T-helper 2 cell treated with Interferon-gamma antibody and Interleukin-4, amounts not matched to agents 5 μg/mL and 100 μg/mL, for 36 hours (primary cell): ENCODE measurements around the gene ZBTB16.
A peak's percentile ranks its signal among the peaks of the same experiment; 100 is the strongest.

Experiments
- DNase-seq: peaks from one replicate; pipeline ENCODE4 v3.0.0; 2021; ENCODE audit warnings: low spot score
- H3K27ac Mint-ChIP-seq: one replicate; pipeline ENCODE4 v1.8.0; 2021; ENCODE audit warnings: mild to moderate bottlenecking, mixed read lengths
- H3K27me3 Mint-ChIP-seq: one replicate; pipeline ENCODE4 v1.8.0; 2021; ENCODE audit warnings: low read depth, mixed read lengths
- H3K36me3 Mint-ChIP-seq: one replicate; pipeline ENCODE4 v1.8.0; 2021; ENCODE audit warnings: low read depth, mixed read lengths
- H3K4me1 Mint-ChIP-seq: one replicate; pipeline ENCODE4 v1.8.0; 2021; ENCODE audit warnings: low read depth, mixed read lengths
- H3K4me3 Mint-ChIP-seq: one replicate; pipeline ENCODE4 v1.8.0; 2022; ENCODE audit warnings: mild to moderate bottlenecking, moderate library complexity, mixed read lengths
- H3K9me3 Mint-ChIP-seq: one replicate; pipeline ENCODE4 v1.8.0; 2021; ENCODE audit warnings: mixed read lengths

The ZBTB16 gene

DNA sequence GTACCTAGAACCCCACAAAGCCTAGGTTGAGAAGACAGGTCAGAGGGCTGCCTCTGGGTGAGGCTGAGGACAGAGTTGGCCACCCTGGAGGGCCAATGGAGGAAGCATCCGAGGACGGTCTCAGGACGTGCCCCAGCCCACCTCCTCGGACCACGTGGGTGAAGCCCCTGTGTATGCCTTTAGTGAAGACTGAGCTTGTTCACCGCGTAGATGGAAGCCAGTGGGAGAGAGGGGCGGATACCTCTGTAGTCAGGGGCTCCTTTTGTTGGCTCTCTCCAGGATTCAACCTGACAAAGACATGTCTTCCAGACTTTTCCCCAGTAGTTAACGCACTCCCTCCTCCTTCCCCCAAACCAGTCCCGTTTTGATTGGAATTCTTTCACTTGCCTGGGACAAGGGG, 110.7 kb downstream of the ZBTB16 start:
- H3K9me3 Mint-ChIP-seq, result no peaks in the 10 kb centered on the region
- peaks cover 8% of the 10 kb centered on the region for H3K36me3 Mint-ChIP-seq
- no peak for DNase-seq
- no peak overlapping the region for H3K4me3 Mint-ChIP-seq
- peaks cover 1% of the 10 kb centered on the region for H3K27me3 Mint-ChIP-seq
- peaks cover 85% of the 10 kb centered on the region for H3K4me1 Mint-ChIP-seq
- H3K27ac Mint-ChIP-seq, result no peak overlapping the region

DNA sequence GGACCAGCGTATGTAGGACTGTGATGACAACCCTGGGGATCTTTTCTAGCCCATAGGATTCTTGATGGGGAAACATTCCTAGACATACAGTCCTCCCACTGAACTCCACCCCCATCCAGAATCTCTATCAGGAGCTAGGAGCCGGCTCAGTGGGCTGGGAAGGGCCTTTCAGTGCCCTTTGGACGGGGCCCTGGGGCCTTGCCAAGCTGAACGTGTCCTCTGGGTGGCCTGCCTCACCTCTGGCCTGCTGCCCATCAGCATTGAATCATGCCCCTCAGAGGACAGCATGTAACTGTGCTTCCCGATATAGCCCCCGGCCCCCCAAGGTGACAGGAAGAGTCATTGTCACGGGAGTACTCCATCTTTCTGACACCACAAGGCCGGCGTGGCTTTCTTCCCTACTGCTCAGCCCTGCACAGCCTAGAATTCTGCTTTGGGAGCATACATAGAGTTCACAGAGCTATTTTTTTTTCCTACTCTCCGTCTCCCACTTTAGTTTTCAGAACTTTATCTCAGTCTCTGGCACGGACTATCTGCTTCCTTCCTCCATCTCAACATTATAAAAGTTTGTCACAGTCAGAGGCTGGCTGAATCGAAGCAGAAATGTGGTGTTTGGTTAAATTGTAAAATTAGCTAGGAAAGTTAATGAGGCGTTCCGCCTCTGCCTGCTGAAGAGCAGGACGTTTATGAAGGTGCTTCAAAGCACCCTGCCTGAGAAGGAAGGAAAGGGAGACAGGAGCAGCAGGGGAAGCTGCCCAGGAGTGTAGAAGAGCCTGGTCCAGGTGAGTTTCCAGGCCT, 111.9 kb downstream of the ZBTB16 start:
- Mint-ChIP-seq H3K9me3 (no peaks in the 10 kb centered on the region), H3K4me1 (peaks cover 80% of the 10 kb centered on the region), H3K36me3 (peaks cover 4% of the 10 kb centered on the region), H3K27ac (peak overlapping the region; percentile 12), H3K4me3 (no peak overlapping the region), H3K27me3 (peaks cover 7% of the 10 kb centered on the region)
- no peak for DNase-seq

DNA sequence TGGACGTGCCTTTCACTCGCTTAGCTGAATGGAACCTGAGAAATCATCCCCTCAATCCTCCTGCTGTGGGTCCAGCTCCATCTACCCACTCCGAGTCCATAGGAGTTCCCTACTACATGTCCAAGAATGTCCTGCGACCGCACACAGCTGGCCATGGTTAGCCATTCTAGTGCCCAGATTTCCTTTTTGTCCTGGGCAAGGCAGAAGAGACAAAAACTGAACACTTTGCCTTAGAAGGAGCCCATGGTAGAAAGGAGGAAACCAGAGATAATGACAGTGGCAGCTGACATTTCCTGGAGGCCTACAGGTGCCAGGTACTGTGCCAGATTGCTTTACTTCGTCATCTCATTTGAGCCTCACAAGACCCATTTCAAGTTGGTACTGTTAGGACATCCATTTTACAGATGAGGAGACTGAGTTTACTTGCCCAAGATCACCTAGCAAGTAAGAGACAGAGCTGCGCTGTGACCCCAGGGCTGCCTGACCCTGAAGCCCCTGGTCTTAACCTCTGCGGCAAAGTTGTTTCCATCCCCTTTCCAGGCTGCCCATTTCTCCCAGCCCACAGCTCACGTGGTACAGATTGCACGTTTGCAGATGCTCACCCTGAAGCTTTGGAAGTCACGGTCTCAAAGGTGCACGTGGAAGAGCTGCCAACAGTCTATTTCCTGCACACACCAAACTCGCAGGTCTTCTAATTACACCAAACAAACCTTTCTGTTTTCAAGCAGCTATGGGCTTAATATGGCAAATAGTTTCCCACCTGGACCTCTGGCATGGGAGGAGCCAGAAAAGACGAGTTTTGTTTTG, 112.7 kb downstream of the ZBTB16 start:
- peaks cover 3% of the 10 kb centered on the region for H3K36me3 Mint-ChIP-seq
- peak overlapping the region; percentile 42 for H3K4me3 Mint-ChIP-seq
- peaks cover 7% of the 10 kb centered on the region for H3K27me3 Mint-ChIP-seq
- peak overlapping the region; percentile 73 for H3K27ac Mint-ChIP-seq
- H3K9me3 Mint-ChIP-seq, result no peaks in the 10 kb centered on the region
- DNase-seq, result no peak
- peaks cover 73% of the 10 kb centered on the region for H3K4me1 Mint-ChIP-seq

DNA sequence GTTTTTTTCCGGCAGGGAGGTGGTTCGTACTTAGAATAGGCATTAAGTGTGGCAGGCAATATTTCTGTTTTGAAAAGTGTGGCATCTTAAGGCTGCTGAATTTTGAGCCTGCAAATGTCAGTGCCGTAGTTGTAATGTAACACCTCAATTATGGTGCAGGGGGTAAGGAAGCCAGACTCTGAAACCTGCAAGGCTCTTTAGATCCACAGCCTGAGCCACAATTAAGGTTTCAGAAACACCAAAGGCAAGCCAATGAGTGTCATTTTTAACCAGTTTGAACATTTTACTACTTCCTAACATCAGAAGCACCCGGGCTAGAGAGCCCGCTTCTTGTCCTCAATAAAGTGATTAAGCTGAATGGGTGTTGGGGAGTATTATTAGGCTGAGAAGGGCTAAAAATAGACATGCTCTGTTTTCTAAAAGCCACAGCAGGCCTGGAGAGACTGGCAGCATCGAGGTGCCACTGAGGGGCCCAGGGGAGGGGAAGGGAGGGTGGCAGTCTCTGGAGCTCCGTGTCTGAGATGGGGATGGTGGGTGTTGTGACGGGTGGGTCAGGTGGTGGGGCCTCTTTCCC, 113.4 kb downstream of the ZBTB16 start:
- Mint-ChIP-seq H3K4me1 (peaks cover 70% of the 10 kb centered on the region), H3K36me3 (peaks cover 3% of the 10 kb centered on the region), H3K27me3 (peaks cover 7% of the 10 kb centered on the region), H3K9me3 (no peaks in the 10 kb centered on the region), H3K4me3 (peak overlapping the region; percentile 41), H3K27ac (peak overlapping the region; percentile 73)
- DNase-seq, result no peak

DNA sequence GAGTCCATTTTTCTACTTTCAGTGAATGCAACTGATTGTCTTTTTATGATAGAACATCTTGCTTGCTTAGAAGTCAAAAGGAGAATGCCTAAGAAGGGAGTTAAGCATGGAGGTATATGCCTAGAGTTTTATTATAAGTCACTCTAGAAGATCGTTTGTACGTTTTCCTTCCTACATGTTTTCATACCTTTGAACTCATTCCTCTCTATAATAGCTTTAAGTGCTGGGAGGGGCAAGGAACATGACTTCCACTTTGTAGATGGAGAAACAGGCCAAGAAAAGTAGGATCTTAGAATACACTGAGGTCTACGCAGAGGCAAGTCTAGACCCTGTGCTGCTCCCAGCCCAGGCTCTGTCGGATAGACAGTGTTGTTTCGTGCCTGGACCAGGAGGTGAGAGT, 114.3 kb downstream of the ZBTB16 start:
- peaks cover 68% of the 10 kb centered on the region for H3K4me1 Mint-ChIP-seq
- peak overlapping the region; percentile 73 for H3K27ac Mint-ChIP-seq
- no peaks in the 10 kb centered on the region for H3K9me3 Mint-ChIP-seq
- DNase-seq, result no peak
- peak overlapping the region; percentile 48 for H3K4me3 Mint-ChIP-seq
- peaks cover 9% of the 10 kb centered on the region for H3K27me3 Mint-ChIP-seq
- H3K36me3 Mint-ChIP-seq, result peaks cover 3% of the 10 kb centered on the region

DNA sequence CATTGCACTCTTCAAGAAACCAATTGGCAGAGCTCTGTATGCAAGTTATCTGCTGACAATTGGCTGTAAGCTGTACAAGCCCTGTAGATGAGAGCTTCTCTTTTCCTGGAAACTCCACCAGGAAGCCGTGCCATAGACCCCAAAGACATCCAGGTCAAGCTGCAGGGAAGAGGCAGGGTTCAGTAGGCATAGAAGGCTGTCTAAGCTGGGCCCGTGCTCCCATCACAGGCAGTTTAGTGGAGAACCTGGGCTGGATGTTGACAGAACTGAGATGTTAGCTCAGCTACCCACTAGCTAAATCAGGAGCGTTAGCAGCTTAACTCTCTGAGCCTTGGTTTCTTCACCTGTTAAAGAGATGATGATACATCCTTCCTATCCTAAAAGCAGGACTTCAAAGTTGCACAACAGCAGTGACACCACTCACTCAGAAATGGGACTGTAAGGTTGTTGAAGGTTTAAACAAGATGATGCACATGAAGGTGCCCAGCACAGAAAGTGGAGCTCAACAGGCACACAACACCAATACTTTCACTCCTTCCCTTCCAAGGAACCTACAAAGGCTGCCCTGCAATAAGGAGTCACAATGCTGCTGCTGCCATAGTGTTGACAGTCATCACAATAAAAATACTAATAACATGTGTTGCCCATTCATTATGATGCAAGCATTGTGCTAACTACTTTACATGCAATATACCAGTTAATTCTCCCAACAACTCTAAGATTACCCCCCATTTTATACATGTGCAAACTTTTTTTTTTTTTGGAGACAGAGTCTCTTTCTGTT, 115.4 kb downstream of the ZBTB16 start:
- Mint-ChIP-seq H3K9me3 (no peaks in the 10 kb centered on the region), H3K4me3 (no peak overlapping the region), H3K36me3 (peaks cover 3% of the 10 kb centered on the region), H3K4me1 (peaks cover 68% of the 10 kb centered on the region), H3K27me3 (peaks cover 9% of the 10 kb centered on the region), H3K27ac (no peak overlapping the region)
- DNase-seq, result no peak

DNA sequence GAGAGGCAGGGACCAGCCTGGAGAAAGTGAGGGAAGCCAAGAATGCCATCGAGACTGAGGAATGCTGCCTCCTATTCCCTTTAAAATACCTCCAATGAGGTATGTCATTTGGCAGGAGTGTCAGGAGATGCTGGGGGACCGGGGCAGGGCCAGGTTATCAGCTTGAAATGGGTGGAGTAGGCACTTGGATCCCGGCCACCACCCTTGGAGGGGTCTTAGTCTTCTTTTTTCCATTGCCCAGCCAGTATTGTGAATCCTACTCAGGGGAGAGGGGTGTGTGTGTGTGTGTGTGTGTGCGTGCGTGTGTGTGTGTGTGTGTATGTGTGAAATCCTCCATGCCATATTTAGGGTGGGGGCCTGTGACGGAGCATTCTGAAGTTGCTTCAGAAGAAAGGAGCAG, 116.2 kb downstream of the ZBTB16 start:
- peaks cover 3% of the 10 kb centered on the region for H3K36me3 Mint-ChIP-seq
- H3K4me1 Mint-ChIP-seq, result peaks cover 71% of the 10 kb centered on the region
- H3K4me3 Mint-ChIP-seq, result no peak overlapping the region
- H3K27me3 Mint-ChIP-seq, result peaks cover 9% of the 10 kb centered on the region
- DNase-seq, result no peak
- H3K9me3 Mint-ChIP-seq, result no peaks in the 10 kb centered on the region
- H3K27ac Mint-ChIP-seq, result no peak overlapping the region

DNA sequence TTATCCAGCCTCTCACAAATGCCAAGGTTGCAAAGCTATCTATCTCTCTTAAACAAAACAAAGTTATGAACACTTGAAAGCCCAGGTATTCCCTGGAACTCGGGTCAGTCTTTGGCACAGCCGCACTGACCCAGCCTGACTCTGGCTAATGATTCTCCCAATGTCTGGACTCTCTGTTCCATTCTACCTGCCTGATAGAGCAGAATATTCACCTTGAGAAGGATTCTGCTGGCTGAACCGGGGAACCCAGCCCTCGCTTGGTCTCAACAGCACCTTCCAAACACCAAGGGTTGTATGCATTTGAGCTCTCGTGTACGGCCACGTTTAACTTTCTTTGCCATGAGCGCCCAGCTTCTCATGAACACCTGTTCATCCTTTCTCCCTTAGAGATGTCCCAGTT, 116.8 kb downstream of the ZBTB16 start:
- no peaks in the 10 kb centered on the region for H3K9me3 Mint-ChIP-seq
- no peak for DNase-seq
- H3K36me3 Mint-ChIP-seq, result peaks cover 3% of the 10 kb centered on the region
- peaks cover 76% of the 10 kb centered on the region for H3K4me1 Mint-ChIP-seq
- no peak overlapping the region for H3K4me3 Mint-ChIP-seq
- H3K27me3 Mint-ChIP-seq, result peaks cover 9% of the 10 kb centered on the region
- no peak overlapping the region for H3K27ac Mint-ChIP-seq

DNA sequence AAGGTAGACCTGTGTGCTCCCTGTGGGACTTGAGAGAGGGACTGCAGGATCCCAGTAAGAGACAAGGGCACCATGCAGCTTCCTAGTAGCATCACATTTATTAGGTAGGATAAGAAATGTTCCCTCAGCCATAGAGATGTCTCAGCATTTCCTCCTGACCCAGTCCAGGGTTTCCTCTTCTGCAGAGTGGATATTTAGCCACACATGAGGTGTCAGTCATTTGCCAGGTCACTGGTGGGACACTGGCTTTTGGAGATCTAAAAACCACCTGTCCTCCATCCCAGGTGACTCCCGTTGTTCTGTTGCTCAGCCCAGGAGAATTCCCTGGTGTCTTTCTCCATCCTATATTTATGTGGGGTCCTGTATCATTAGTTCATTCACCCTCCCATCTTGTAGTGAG, 119.1 kb downstream of the ZBTB16 start:
- Mint-ChIP-seq H3K4me1 (peaks cover 76% of the 10 kb centered on the region), H3K36me3 (peaks cover 10% of the 10 kb centered on the region), H3K4me3 (no peak overlapping the region), H3K27ac (no peak overlapping the region), H3K27me3 (peaks cover 9% of the 10 kb centered on the region), H3K9me3 (no peaks in the 10 kb centered on the region)
- DNase-seq, result no peak

DNA sequence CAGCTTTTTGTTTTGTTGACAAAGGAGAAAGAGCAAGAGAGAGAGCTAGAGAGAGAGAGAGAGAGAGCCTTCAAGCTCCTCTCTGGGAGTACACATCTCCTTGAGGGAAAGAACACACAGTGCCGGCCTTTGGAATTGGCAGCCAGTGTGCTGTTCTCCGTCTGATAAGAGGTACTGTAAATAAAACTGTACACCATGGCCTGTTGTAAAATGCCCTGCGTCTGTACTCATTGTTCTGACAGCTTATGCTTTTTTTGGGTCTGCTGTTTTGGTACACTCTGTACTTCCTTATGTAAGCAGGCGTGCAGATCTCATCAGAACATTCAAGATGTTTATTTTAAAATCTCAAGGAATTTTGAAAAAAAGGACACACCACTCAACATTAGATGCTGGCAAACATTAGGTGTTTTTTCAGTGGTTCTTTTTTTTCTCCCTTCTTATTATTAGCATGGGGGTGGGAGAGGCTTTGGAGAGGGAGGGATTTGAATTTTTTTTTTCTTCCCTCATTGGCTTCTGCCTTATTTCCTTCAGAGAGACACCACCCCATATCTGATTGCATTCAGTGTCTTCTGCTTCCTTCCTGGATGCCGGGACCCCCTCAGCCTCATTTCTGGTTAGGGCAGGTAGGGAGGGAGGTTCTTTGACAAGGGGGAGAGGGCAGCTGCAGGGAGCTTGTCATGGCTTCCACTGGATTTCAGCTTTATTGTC, 119.9 kb downstream of the ZBTB16 start:
- Mint-ChIP-seq H3K27me3 (peaks cover 9% of the 10 kb centered on the region), H3K9me3 (no peaks in the 10 kb centered on the region), H3K27ac (peak overlapping the region; percentile 27), H3K4me3 (peak overlapping the region; percentile 55), H3K36me3 (peaks cover 7% of the 10 kb centered on the region), H3K4me1 (peaks cover 74% of the 10 kb centered on the region)
- no peak for DNase-seq

DNA sequence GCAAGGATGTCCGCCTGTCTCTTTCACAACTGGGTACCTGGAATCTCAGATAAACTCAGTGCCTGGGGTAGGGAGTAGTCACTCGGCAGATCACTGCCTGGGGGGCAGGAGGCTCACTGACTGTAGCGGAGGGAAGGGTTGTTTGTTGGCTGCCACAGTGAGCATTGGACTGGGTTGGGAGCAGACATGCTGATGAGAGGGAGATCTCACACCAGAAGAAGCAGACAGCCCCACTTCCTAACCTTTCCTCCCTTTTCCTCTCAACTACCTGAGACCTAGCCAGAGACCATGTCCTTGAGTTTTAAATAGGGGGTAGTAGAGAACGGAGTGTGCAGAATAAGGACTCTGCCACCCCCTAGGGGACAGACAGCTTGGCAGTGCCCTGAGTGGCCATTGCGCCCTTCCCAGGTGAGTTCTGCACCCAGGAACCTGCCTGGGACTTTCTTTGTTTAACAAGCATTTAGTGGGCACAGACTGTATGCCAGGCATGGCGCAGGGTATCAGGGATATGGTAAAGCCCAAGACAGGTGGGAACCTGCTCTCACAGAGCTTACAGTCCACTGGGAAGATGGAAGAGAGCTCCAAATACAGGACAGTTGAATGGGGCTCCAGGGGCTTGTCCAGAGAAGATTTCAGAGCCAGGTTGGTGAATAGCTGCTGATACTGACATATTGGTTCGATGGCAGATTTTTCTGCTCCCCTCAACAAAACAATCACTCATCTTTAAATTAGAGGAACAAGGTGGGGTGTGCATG, 121.0 kb downstream of the ZBTB16 start:
- DNase-seq, result no peak
- peak overlapping the region; percentile 47 for H3K27ac Mint-ChIP-seq
- H3K27me3 Mint-ChIP-seq, result peaks cover 5% of the 10 kb centered on the region
- H3K36me3 Mint-ChIP-seq, result peaks cover 14% of the 10 kb centered on the region
- H3K4me1 Mint-ChIP-seq, result peaks cover 74% of the 10 kb centered on the region
- no peaks in the 10 kb centered on the region for H3K9me3 Mint-ChIP-seq
- peak overlapping the region; percentile 28 for H3K4me3 Mint-ChIP-seq

DNA sequence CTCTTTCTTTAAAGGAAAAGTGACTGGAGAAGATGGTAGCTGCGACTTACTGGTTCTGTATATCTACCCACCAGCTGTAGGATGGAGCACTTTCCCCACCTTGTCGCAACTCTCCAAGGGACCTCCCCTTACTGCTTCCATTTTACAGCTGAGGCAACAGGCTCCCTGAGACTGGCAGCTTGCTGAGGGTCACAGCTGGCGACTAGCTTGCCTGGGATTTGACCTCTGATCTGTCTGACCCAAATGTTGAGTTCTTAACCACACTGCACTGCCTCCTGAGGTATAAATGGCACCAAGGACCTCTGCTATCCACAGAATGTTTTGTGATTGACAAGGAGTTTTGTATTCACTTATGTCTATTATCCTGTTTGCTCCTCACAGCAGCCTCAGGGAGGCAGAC, 121.7 kb downstream of the ZBTB16 start:
- DNase-seq, result no peak
- H3K36me3 Mint-ChIP-seq, result peaks cover 18% of the 10 kb centered on the region
- H3K27me3 Mint-ChIP-seq, result peaks cover 2% of the 10 kb centered on the region
- no peak overlapping the region for H3K4me3 Mint-ChIP-seq
- H3K4me1 Mint-ChIP-seq, result peaks cover 78% of the 10 kb centered on the region
- no peaks in the 10 kb centered on the region for H3K9me3 Mint-ChIP-seq
- no peak overlapping the region for H3K27ac Mint-ChIP-seq
